Brain microvascular endothelial cell (primary cell): ENCODE measurements around the gene CACNG7.
A peak's percentile ranks its signal among the peaks of the same experiment; 100 is the strongest.

Source experiments
- DNase-seq: peaks from one replicate; pipeline ENCODE4 v3.0.0-alpha.2; 2020
- H3K27ac ChIP-seq: fragments of 250-450 bp; sonication (Bioruptor Pico); 2 replicates; pipeline ENCODE4 v1.5.1; 2020; ENCODE audit warnings: mild to moderate bottlenecking, moderate library complexity
- H3K27me3 ChIP-seq: fragments of 250-450 bp; sonication (Bioruptor Pico); replicated peaks from 2 replicates; pipeline ENCODE4 v1.5.1; 2020; ENCODE audit warnings: mild to moderate bottlenecking
- H3K36me3 ChIP-seq: fragments of 250-450 bp; sonication (Bioruptor Pico); replicated peaks from 2 replicates; pipeline ENCODE4 v1.5.1; 2020; ENCODE audit warnings: mild to moderate bottlenecking
- H3K4me3 ChIP-seq: 2 replicates; pipeline ENCODE4 v1.5.1; 2011; ENCODE audit warnings: low read depth, mild to moderate bottlenecking, control low read depth, low read length, moderate library complexity
- in situ Hi-C: cut with HindIII; loops from 2 replicates; pipeline ENCODE4 v1.10.0; 2017; ENCODE audit warnings: low sequenced_read_pairs, low pct_ligation_motif_present
- TF ChIP-seq, protein P1 (sequence below): IDR thresholded peaks from 2 replicates; pipeline ENCODE4 v1.5.1; 2011; ENCODE audit warnings: low read depth, mild to moderate bottlenecking, moderate library complexity, low read length, control low read depth, inconsistent platforms; ENCODE audit errors: missing control alignments

Gene CACNG7

GRCh38 chr19:53909471-53910169 lies 542 bp downstream of the CACNG7 start:
- in situ Hi-C loops, result no loop called here
- peak overlapping the region; percentile 50 for H3K4me3 ChIP-seq
- H3K27ac ChIP-seq, result no peak overlapping the region
- TF ChIP-seq, protein P1, sequence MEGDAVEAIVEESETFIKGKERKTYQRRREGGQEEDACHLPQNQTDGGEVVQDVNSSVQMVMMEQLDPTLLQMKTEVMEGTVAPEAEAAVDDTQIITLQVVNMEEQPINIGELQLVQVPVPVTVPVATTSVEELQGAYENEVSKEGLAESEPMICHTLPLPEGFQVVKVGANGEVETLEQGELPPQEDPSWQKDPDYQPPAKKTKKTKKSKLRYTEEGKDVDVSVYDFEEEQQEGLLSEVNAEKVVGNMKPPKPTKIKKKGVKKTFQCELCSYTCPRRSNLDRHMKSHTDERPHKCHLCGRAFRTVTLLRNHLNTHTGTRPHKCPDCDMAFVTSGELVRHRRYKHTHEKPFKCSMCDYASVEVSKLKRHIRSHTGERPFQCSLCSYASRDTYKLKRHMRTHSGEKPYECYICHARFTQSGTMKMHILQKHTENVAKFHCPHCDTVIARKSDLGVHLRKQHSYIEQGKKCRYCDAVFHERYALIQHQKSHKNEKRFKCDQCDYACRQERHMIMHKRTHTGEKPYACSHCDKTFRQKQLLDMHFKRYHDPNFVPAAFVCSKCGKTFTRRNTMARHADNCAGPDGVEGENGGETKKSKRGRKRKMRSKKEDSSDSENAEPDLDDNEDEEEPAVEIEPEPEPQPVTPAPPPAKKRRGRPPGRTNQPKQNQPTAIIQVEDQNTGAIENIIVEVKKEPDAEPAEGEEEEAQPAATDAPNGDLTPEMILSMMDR, result no peak
- DNase-seq, result no peak
- H3K27me3 ChIP-seq, result peaks cover 29% of the 10 kb centered on the region
- H3K36me3 ChIP-seq, result no peaks in the 10 kb centered on the region

- TF ChIP-seq, protein P1, result no peak
- H3K27ac ChIP-seq, result no peak overlapping the region
- DNase-seq, result no peak
- in situ Hi-C loops, result no loop called here
- peak overlapping the region; percentile 50 for H3K4me3 ChIP-seq
- H3K27me3 ChIP-seq, result peaks cover 29% of the 10 kb centered on the region
- no peaks in the 10 kb centered on the region for H3K36me3 ChIP-seq
Measured at GRCh38 chr19:53910170-53910518, 1.1 kb downstream of the CACNG7 start.

DNA sequence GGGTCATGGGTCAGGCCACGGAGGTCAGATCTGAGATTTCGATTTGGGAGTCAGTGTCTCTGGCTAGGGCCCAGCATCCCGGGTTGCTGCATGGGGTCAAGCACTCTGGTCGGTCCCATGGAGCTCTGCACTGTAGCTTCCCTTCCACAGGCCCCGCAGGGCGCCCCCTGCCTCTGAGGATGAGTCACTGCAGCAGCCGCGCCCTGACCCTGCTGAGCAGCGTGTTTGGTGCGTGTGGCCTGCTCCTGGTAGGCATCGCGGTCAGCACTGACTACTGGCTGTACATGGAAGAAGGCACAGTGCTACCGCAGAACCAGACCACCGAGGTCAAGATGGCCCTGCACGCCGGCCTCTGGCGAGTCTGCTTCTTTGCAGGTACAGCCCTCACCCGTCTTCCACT lies 3.6 kb downstream of the CACNG7 start:
- Histone ChIP-seq H3K36me3 (no peaks in the 10 kb centered on the region), H3K27me3 (peaks cover 25% of the 10 kb centered on the region), H3K27ac (no peak overlapping the region), H3K4me3 (no peak overlapping the region)
- in situ Hi-C loops, result no loop called here
- TF ChIP-seq, protein P1, result peak; percentile 40
- DNase-seq, result no peak

DNA sequence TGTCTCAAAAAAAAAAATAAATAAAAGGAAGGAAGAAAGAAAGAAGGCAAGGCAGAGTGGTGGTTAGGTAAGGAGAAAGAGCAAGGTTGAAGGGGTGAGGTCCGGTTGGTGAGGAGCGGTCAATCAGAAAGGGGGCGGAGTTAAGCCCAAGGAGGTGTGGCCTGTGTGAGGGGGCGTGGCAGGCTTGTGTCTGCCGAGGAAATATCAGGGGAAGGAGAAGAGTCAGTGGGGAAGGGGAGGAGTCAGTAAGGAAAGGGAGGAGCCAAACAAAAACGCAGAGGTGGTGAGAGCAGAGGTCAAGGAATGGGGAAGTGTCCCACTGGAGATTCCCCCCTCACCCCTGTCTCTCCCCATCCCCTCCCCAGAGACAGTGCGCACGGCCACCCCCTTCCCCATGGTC lies 5.9 kb downstream of the CACNG7 start:
- H3K27me3 ChIP-seq, result peaks cover 7% of the 10 kb centered on the region
- H3K36me3 ChIP-seq, result no peaks in the 10 kb centered on the region
- TF ChIP-seq, protein P1, result no peak
- no peak overlapping the region for H3K4me3 ChIP-seq
- DNase-seq, result no peak
- in situ Hi-C loops, result no loop called here
- H3K27ac ChIP-seq, result no peak overlapping the region

DNA sequence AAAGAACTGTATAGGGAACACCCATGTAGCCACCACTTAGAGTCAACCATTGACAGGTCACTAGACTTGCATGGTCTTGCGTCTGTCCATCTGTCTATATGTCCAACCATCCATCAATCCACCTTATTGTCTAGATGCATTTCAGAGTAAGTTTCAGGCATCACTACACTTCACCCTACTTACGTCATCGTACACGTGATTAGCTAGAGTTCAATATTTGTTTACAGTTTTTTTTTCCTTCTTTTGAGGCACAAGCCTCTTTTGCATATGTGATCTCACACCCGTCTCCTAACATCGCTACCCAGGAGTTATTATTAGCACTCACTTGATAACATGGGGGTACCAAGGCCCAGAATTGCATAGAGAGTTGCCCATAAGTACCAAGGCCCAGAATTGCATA lies 6.9 kb downstream of the CACNG7 start:
- in situ Hi-C loops, result no loop called here
- TF ChIP-seq, protein P1, result no peak
- Histone ChIP-seq H3K36me3 (no peaks in the 10 kb centered on the region), H3K27ac (no peak overlapping the region), H3K4me3 (no peak overlapping the region), H3K27me3 (no peaks in the 10 kb centered on the region)
- DNase-seq, result no peak

- H3K36me3 ChIP-seq, result no peaks in the 10 kb centered on the region
- no peak overlapping the region for H3K27ac ChIP-seq
- H3K4me3 ChIP-seq, result no peak overlapping the region
- H3K27me3 ChIP-seq, result no peaks in the 10 kb centered on the region
- in situ Hi-C loops, result no loop called here
- DNase-seq, result no peak
- TF ChIP-seq, protein P1, result no peak
Measured at GRCh38 chr19:53917356-53917755, 8.3 kb downstream of the CACNG7 start.
